PC-9 (cell line): ENCODE data around the gene NFYC. TPM values are rescaled to one million over a fixed set of nuclear protein-coding genes. Genes with fewer than 3 reads are reported as not detected.

Experiments
- BruUV-seq: library from RNA; stranded (reverse); fragments of 400-500 nt; replicated peaks from 2 replicates; lab custom pipeline; 2021; lab: Mats Ljungman, UMichigan
- CTCF ChIA-PET: fragments of 300-600 bp; sonication (Branson Sonifier 250); formaldehyde crosslinking; loops from one replicate; lab custom pipeline; 2022; ENCODE audit warnings: antibody characterized with exemption; lab: Charles Lee
- POLR2A ChIA-PET: fragments of 300-600 bp; sonication (Branson Sonifier 250); formaldehyde crosslinking; loops from one replicate; lab custom pipeline; 2022; ENCODE audit warnings: antibody characterized with exemption; ENCODE audit not compliant: unreplicated experiment; lab: Charles Lee
- DNase-seq, 2 experiments: peaks; one replicate each; pipeline versions ENCODE4 v3.0.0 to v3.0.0-alpha.2; 2015 to 2022; ENCODE audit warnings: mixed read lengths in 1 of 2
- H2AFZ ChIP-seq: fragments of 200-600 bp; sonication (generic); 2 replicates; pipeline ENCODE4 v1.8.1; 2017; ENCODE audit warnings: antibody characterized with exemption
- H3F3A ChIP-seq: fragments of 200-600 bp; sonication (generic); 2 replicates; pipeline ENCODE4 v1.8.1; 2017; ENCODE audit warnings: antibody characterized with exemption, mild to moderate bottlenecking, low read depth; ENCODE audit not compliant: insufficient read depth
- H3K27ac ChIP-seq: fragments of 200-600 bp; sonication (generic); 2 replicates; pipeline ENCODE4 v1.6.1; 2016; ENCODE audit warnings: mixed run types
- H3K27me3 ChIP-seq: fragments of 200-600 bp; sonication (generic); 2 replicates; pipeline ENCODE4 v1.6.1; 2016; ENCODE audit warnings: low read depth, mixed run types; ENCODE audit not compliant: insufficient read depth
- H3K36me3 ChIP-seq: fragments of 200-600 bp; sonication (generic); 2 replicates; pipeline ENCODE4 v1.6.1; 2016; ENCODE audit warnings: low read depth, mixed run types
- H3K4me1 ChIP-seq: fragments of 200-600 bp; sonication (generic); replicated peaks from 2 replicates; pipeline ENCODE4 v1.6.1; 2016; ENCODE audit warnings: mixed run types; ENCODE audit not compliant: insufficient read depth
- H3K4me2 ChIP-seq: fragments of 200-600 bp; sonication (generic); 2 replicates; pipeline ENCODE4 v1.6.1; 2017; ENCODE audit warnings: mixed run types
- H3K4me3 ChIP-seq: fragments of 200-600 bp; sonication (generic); 2 replicates; pipeline ENCODE4 v1.6.1; 2016; ENCODE audit warnings: mixed run types
- H3K79me2 ChIP-seq: fragments of 200-600 bp; sonication (generic); 2 replicates; pipeline ENCODE4 v1.6.1; 2017; ENCODE audit warnings: low read depth, mixed run types
- H3K9me2 ChIP-seq: fragments of 200-600 bp; sonication (generic); 2 replicates; pipeline ENCODE4 v1.8.1; 2017; ENCODE audit warnings: mild to moderate bottlenecking; ENCODE audit not compliant: insufficient read depth
- H3K9me3 ChIP-seq: fragments of 200-600 bp; sonication (generic); 2 replicates; pipeline ENCODE4 v1.8.1; 2016; ENCODE audit warnings: low read depth; ENCODE audit not compliant: insufficient read depth
- H4K20me1 ChIP-seq: fragments of 200-600 bp; sonication (generic); 2 replicates; pipeline ENCODE4 v1.8.1; 2017; ENCODE audit not compliant: insufficient read depth
- CTCF ChIP-seq: fragments of 200-600 bp; sonication (generic); conservative IDR thresholded peaks from 2 replicates; pipeline ENCODE4 v1.6.1; 2017; ENCODE audit warnings: mixed run types, antibody characterized with exemption, mild to moderate bottlenecking, moderate library complexity
- EZH2 ChIP-seq: fragments of 200-600 bp; sonication (generic); IDR thresholded peaks from 2 replicates; pipeline ENCODE4 v1.8.0; 2017; ENCODE audit warnings: antibody characterized with exemption, low read depth
- intact Hi-C: fragments of 100-400 bp; cut with micrococcal nuclease; formaldehyde crosslinking; loops from one replicate; pipeline ENCODE4 v1.10.0; 2022; ENCODE audit not compliant: unreplicated experiment
- total RNA-seq: library from RNA; stranded (reverse); gene quantifications from 2 replicates; pipeline ENCODE4 v1.2.3, GENCODE V29; 2021

NFYC gene
- total RNA-seq, 1 experiment from 2014 or later: 91.1 TPM

GRCh38 chr1:40717955-40718354 lies 26.5 kb downstream of the NFYC start:
- intact Hi-C loops: no loop called here
- CTCF ChIA-PET: no interaction called here
- peaks cover 93% of the 10 kb centered on the region for H3K79me2 ChIP-seq

GRCh38 chr1:40720493-40720892 lies 29.0 kb downstream of the NFYC start:
- Histone ChIP-seq H2AFZ (no peak overlapping the region), H3K27ac (no peak overlapping the region), H3K9me3 (no peaks in the 10 kb centered on the region), H3K4me2 (no peak overlapping the region), H3K9me2 (no peaks in the 10 kb centered on the region; the same call in 1 of the 2 replicates), H3K4me3 (no peak overlapping the region), H3K36me3 (no peaks in the 10 kb centered on the region; the same call in 1 of the 2 replicates), H4K20me1 (no peaks in the 10 kb centered on the region; the same call in 1 of the 2 replicates), H3K27me3 (no peaks in the 10 kb centered on the region), H3K79me2 (peaks cover 86% of the 10 kb centered on the region), H3K4me1 (peaks cover 16% of the 10 kb centered on the region), H3F3A (peaks cover 16% of the 10 kb centered on the region)
- ChIA-PET CTCF (no interaction called here), POLR2A (interaction anchor here (0.6 kb wide), 1 partner anchor 170 kb away, joined by 4 read pairs; no protein-coding TSS in a partner anchor)
- TSS peak; percentile 7 for BruUV-seq
- no peak for DNase-seq
- TF ChIP-seq CTCF (no peak), EZH2 (no peak)
- intact Hi-C loops: no loop called here

More at GRCh38 chr1:40717955-40718354, 26.5 kb downstream of the NFYC start:
- H3K27ac ChIP-seq: no peak overlapping the region
- H3K36me3 ChIP-seq: no peaks in the 10 kb centered on the region; the same call in 1 of the 2 replicates
- no peaks in the 10 kb centered on the region; the same call in 1 of the 2 replicates for H3K9me2 ChIP-seq
- no peaks in the 10 kb centered on the region for H3K27me3 ChIP-seq
- TF ChIP-seq CTCF: no peak
- TF ChIP-seq EZH2: no peak
- peaks cover 10% of the 10 kb centered on the region for H3K4me1 ChIP-seq
- no peak overlapping the region for H3K4me2 ChIP-seq
- peaks cover 9% of the 10 kb centered on the region for H3F3A ChIP-seq
- no peaks in the 10 kb centered on the region for H3K9me3 ChIP-seq
- H3K4me3 ChIP-seq: no peak overlapping the region
- H4K20me1 ChIP-seq: no peaks in the 10 kb centered on the region
- H2AFZ ChIP-seq: no peak overlapping the region
- DNase-seq: no peak
- POLR2A ChIA-PET: interaction anchor here (0.6 kb wide), 1 partner anchor 158 kb away, joined by 3 read pairs; no protein-coding TSS in a partner anchor
- no TSS peak for BruUV-seq

GRCh38 chr1:40722622-40723021 lies 31.1 kb downstream of the NFYC start:
- Histone ChIP-seq H3K27me3 (no peaks in the 10 kb centered on the region), H3K4me2 (peak overlapping the region; percentile 44), H3K27ac (peak overlapping the region; percentile 31), H3F3A (peaks cover 16% of the 10 kb centered on the region), H3K9me3 (no peaks in the 10 kb centered on the region), H3K4me1 (peaks cover 16% of the 10 kb centered on the region), H4K20me1 (no peaks in the 10 kb centered on the region; the same call in 1 of the 2 replicates), H3K4me3 (no peak overlapping the region), H2AFZ (no peak overlapping the region), H3K36me3 (no peaks in the 10 kb centered on the region; the same call in 1 of the 2 replicates), H3K79me2 (peaks cover 81% of the 10 kb centered on the region), H3K9me2 (no peaks in the 10 kb centered on the region)
- no peak for DNase-seq
- ChIA-PET POLR2A (interaction anchor here (0.6 to 0.7 kb wide), 3 partner anchors 11 to 159 kb away, joined by 3 to 14 read pairs (median 6); no protein-coding TSS in a partner anchor), CTCF (interaction anchor here (0.5 to 0.7 kb wide), 3 partner anchors 19 to 631 kb away, joined by 3 to 9 read pairs (median 3); no protein-coding TSS in a partner anchor)
- no peak for TF ChIP-seq EZH2
- no peak for TF ChIP-seq CTCF
- intact Hi-C loops: no loop called here
- no TSS peak for BruUV-seq
